Nephron (organoid): ENCODE data around the gene DFFA.
A peak's percentile ranks its signal among the peaks of the same experiment; 100 is the strongest.

ENCODE experiments used
- H3K27ac Mint-ChIP-seq, 3 experiments: 2 replicates each; pipeline ENCODE4 v1.8.0; 2020; ENCODE audit warnings: mixed read lengths in 3 of 3, mild to moderate bottlenecking in 2 of 3, moderate library complexity in 1 of 3
- H3K27me3 Mint-ChIP-seq: 2 replicates; pipeline ENCODE4 v1.8.0; 2021; ENCODE audit warnings: low read depth, mild to moderate bottlenecking, moderate library complexity, mixed read lengths
- H3K36me3 Mint-ChIP-seq: 2 replicates; pipeline ENCODE4 v1.8.0; 2020; ENCODE audit warnings: low read depth, mixed read lengths
- H3K4me1 Mint-ChIP-seq: 2 replicates; pipeline ENCODE4 v1.8.0; 2020; ENCODE audit warnings: mixed read lengths
- H3K4me3 Mint-ChIP-seq, 3 experiments: 2 replicates each; pipeline ENCODE4 v1.8.0; 2020; ENCODE audit warnings: mild to moderate bottlenecking in 3 of 3, mixed read lengths in 3 of 3, moderate library complexity in 2 of 3
- H3K9me3 Mint-ChIP-seq: 2 replicates; pipeline ENCODE4 v1.8.0; 2020; ENCODE audit warnings: mixed read lengths
- CTCF ChIP-seq, 3 experiments: fragments of 200-600 bp; sonication (generic); IDR thresholded peaks; one replicate each; pipeline ENCODE4 v1.5.0; 2021; ENCODE audit warnings: antibody characterized with exemption in 3 of 3; ENCODE audit not compliant: unreplicated experiment in 3 of 3

Gene DFFA

DNA sequence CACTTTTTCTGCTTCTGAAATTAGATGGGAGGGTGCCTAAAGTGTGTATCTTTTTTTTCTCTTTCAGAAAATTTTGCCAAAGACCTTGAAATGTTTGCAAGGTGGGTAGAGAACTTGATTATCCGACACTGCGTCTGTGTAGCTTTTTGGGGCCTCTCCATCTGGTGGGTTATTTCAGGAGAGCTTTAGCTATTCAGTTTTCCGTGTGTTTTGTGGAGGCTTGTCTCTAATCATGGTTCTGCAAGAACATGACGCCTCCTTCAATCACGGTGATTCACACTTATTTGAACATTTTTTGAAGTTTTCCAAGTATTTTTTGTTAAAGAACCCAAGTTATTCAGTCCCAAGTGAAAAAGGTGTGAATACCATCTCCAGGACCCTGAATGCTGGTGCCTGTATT lies 37.7 kb downstream of the DFFA start:
- Mint-ChIP-seq H3K9me3 (no peaks in the 10 kb centered on the region), H3K36me3 (no peaks in the 10 kb centered on the region), H3K27me3 (no peaks in the 10 kb centered on the region), H3K27ac (peak overlapping the region in 1 of 3 experiments; percentile 95), H3K4me1 (peaks cover 28% of the 10 kb centered on the region), H3K4me3 (no peak overlapping the region)
- no peak for TF ChIP-seq CTCF (IDR thresholded peaks at IDR 0.05; ENCODE audit: unreplicated experiment in 3 of 3)

GRCh38 chr1:10433790-10434189 lies 38.5 kb downstream of the DFFA start:
- peak overlapping the region; percentile 68 to 81 (median 74) for H3K4me3 Mint-ChIP-seq
- no peak for TF ChIP-seq CTCF (IDR thresholded peaks at IDR 0.05; ENCODE audit: unreplicated experiment in 3 of 3)
- H3K4me1 Mint-ChIP-seq = peaks cover 28% of the 10 kb centered on the region
- peak overlapping the region; percentile 47 to 95 (median 85) for H3K27ac Mint-ChIP-seq
- no peaks in the 10 kb centered on the region for H3K36me3 Mint-ChIP-seq
- no peaks in the 10 kb centered on the region for H3K27me3 Mint-ChIP-seq
- no peaks in the 10 kb centered on the region for H3K9me3 Mint-ChIP-seq

DNA sequence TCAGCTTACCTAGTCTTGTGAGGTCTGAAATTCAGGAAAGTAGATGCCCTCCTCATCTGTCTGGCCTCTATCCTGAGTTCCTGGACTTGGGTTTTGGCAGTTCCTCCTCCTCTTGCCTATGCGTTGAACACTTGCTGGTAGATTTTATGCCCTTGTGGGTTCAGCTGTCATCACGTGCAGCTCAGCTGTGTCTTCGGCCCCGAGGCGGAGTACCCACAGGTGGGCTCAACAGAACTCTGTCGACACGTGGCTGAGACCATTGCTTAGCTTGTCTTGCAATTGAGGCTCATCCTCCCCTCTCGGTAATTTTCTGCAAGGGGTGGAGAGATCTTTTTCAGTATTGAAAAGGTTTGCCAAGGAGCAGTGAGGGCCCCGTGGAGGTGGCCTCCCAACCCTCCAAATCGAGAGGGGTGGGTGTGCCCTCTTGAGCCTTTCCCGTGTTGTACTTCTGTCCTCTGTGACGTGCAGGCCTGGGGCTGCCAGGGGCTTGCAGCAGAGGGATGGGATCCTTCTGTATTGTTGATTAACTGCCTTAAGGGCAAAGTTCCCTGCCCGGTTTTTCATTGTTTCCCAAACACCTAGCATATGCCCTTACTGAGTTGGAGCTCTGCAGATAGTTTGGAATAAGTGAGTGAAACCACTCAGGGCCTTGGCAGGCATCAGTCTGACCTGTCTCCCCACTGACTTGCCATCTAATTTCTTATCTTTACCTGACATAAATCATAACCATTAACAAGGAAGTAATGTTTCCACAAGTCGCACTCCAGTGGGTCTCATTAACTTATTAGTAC lies 39.2 kb downstream of the DFFA start:
- H3K9me3 Mint-ChIP-seq = no peaks in the 10 kb centered on the region
- peak overlapping the region; percentile 47 to 95 (median 85) for H3K27ac Mint-ChIP-seq
- H3K27me3 Mint-ChIP-seq = no peaks in the 10 kb centered on the region
- H3K36me3 Mint-ChIP-seq = no peaks in the 10 kb centered on the region
- no peak for TF ChIP-seq CTCF (IDR thresholded peaks at IDR 0.05; ENCODE audit: unreplicated experiment in 3 of 3)
- H3K4me3 Mint-ChIP-seq = peak overlapping the region; percentile 68 to 81 (median 74)
- H3K4me1 Mint-ChIP-seq = peaks cover 28% of the 10 kb centered on the region

- no peaks in the 10 kb centered on the region for H3K36me3 Mint-ChIP-seq
These were observed 41.1 kb downstream of the DFFA start for GRCh38 chr1:10431070-10431730.

GRCh38 chr1:10430216-10431069 lies 41.9 kb downstream of the DFFA start, which contains the start of gene CENPS:
CENPS (plus strand) TSS chr1:10430433; CDS start chr1:10430518, 85 bp downstream.
- Mint-ChIP-seq H3K9me3 (no peaks in the 10 kb centered on the region), H3K4me1 (peaks cover 34% of the 10 kb centered on the region), H3K36me3 (no peaks in the 10 kb centered on the region), H3K27ac (peak within 1 kb of the TSS; percentile 85 to 92 (median 91)), H3K4me3 (peak within 1 kb of the TSS; percentile 89 to 95 (median 92)), H3K27me3 (no peaks in the 10 kb centered on the region)
- peak; percentile 94 to 97 (median 97) for TF ChIP-seq CTCF (IDR thresholded peaks at IDR 0.05; ENCODE audit: unreplicated experiment in 3 of 3)

More at GRCh38 chr1:10431070-10431730, 41.1 kb downstream of the DFFA start:
- Mint-ChIP-seq H3K4me1 (peaks cover 28% of the 10 kb centered on the region), H3K27ac (peak overlapping the region; percentile 85 to 92 (median 91)), H3K4me3 (peak overlapping the region; percentile 89 to 95 (median 92)), H3K9me3 (no peaks in the 10 kb centered on the region), H3K27me3 (no peaks in the 10 kb centered on the region)
- no peak for TF ChIP-seq CTCF (IDR thresholded peaks at IDR 0.05; ENCODE audit: unreplicated experiment in 3 of 3)
